Measurements from ENCODE around the gene PRDM16. TPM values are rescaled to one million over a fixed set of nuclear protein-coding genes. Genes with fewer than 3 reads are reported as not detected.

PRDM16 gene
- total RNA-seq, 1 experiment from 2014 or later = 0.17 TPM

GRCh38 chr1:3277623-3278022 is 208.6 kb downstream of the PRDM16 start:
- H4K91ac ChIP-seq (ENCODE audit: insufficient read length, low read depth, low read length) = no peak overlapping the region
- H3K4me2 ChIP-seq (ENCODE audit: insufficient read depth, insufficient read length, low read length) = no peak overlapping the region
- H4K5ac ChIP-seq (ENCODE audit: insufficient read length, low read depth, low read length) = no peak overlapping the region
- peaks cover 0 to 2% of the 10 kb centered on the region in 2 experiments; a peak in 1 of 4 replicates for H3K4me1 Mint-ChIP-seq
- H2BK20ac ChIP-seq (ENCODE audit: low read depth, low read length, poor library complexity, severe bottlenecking) = no peak overlapping the region
- H3K4ac ChIP-seq (ENCODE audit: low read depth, low read length) = no peak overlapping the region
- no peak overlapping the region for H3K9ac ChIP-seq (ENCODE audit: extremely low read depth, insufficient read length, low read length)
- no CpG with 5 or more reads among the region's 19 CpGs for WGBS (ENCODE audit: extremely low coverage, insufficient read length, low lambda C conversion rate)
- no peak overlapping the region for H2BK15ac ChIP-seq (ENCODE audit: low read depth, low read length)
- H3K14ac ChIP-seq (ENCODE audit: insufficient read depth, low read length) = no peak overlapping the region
- no peak overlapping the region for H3K56ac ChIP-seq (ENCODE audit: insufficient read length, low read depth, low read length)
- no peak overlapping the region for H2BK5ac ChIP-seq (ENCODE audit: insufficient read length, low read length)
- no peak overlapping the region for H3K4me3 Mint-ChIP-seq
- H3K79me2 ChIP-seq (ENCODE audit: insufficient read depth, low read length) = no peaks in the 10 kb centered on the region
- no peaks in the 10 kb centered on the region for H3K79me1 ChIP-seq (ENCODE audit: insufficient read depth, low read depth, low read length, poor library complexity, severe bottlenecking)
- H4K20me1 ChIP-seq (ENCODE audit: control insufficient read depth, insufficient read depth, insufficient read length) = no peaks in the 10 kb centered on the region
- no peaks in the 10 kb centered on the region for H3K27me3 Mint-ChIP-seq (ENCODE audit: low read depth)
- no peak overlapping the region for H3K18ac ChIP-seq (ENCODE audit: insufficient read length, low read depth, low read length)
- H3K36me3 Mint-ChIP-seq (ENCODE audit: insufficient read depth in 1 of 3, low read depth in 3 of 3) = no peaks in the 10 kb centered on the region
- H3K4me1 ChIP-seq (ENCODE audit: insufficient read depth, low read length) = no peaks in the 10 kb centered on the region
- H2BK12ac ChIP-seq (ENCODE audit: insufficient read length, low read depth, low read length) = no peak overlapping the region
- H3K27ac ChIP-seq (ENCODE audit: insufficient read length, low read depth, low read length) = no peak overlapping the region
- no peak overlapping the region for H3K23ac ChIP-seq (ENCODE audit: insufficient read length, low read depth, low read length)
- H4K8ac ChIP-seq (replicated peaks; ENCODE audit: insufficient read length, low read depth, low read length) = no peak overlapping the region
- H3K9me3 Mint-ChIP-seq = no peaks in the 10 kb centered on the region; a peak in 2 of 5 replicates
- H3K9me3 ChIP-seq (ENCODE audit: control insufficient read depth, low read depth, low read length) = no peaks in the 10 kb centered on the region
- no peak for DNase-seq
- no peak overlapping the region for H3T11ph ChIP-seq (ENCODE audit: low read length)
- H2AK5ac ChIP-seq (ENCODE audit: insufficient read length, low read length) = no peak overlapping the region
- H3K27me3 ChIP-seq (ENCODE audit: insufficient read depth, low read length) = no peaks in the 10 kb centered on the region
- no peak overlapping the region for H2BK120ac ChIP-seq (ENCODE audit: low read depth, low read length, poor library complexity, severe bottlenecking)
- H2AFZ ChIP-seq (ENCODE audit: low read length) = no peak overlapping the region
- no peaks in the 10 kb centered on the region for H3K23me2 ChIP-seq (ENCODE audit: insufficient read length, low read depth, low read length, poor library complexity, severe bottlenecking)
- TF ChIP-seq, protein P1, sequence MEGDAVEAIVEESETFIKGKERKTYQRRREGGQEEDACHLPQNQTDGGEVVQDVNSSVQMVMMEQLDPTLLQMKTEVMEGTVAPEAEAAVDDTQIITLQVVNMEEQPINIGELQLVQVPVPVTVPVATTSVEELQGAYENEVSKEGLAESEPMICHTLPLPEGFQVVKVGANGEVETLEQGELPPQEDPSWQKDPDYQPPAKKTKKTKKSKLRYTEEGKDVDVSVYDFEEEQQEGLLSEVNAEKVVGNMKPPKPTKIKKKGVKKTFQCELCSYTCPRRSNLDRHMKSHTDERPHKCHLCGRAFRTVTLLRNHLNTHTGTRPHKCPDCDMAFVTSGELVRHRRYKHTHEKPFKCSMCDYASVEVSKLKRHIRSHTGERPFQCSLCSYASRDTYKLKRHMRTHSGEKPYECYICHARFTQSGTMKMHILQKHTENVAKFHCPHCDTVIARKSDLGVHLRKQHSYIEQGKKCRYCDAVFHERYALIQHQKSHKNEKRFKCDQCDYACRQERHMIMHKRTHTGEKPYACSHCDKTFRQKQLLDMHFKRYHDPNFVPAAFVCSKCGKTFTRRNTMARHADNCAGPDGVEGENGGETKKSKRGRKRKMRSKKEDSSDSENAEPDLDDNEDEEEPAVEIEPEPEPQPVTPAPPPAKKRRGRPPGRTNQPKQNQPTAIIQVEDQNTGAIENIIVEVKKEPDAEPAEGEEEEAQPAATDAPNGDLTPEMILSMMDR (conservative IDR thresholded peaks at IDR 0.05) = no peak
- H3K27ac Mint-ChIP-seq = peak overlapping the region in 1 of 3 experiments; percentile 44; a peak in 1 of 7 replicates

All from H9 (cell line).